ENCODE measurements around the gene INPP4B. TPM values are rescaled to one million over a fixed set of nuclear protein-coding genes. Genes with fewer than 3 reads are reported as not detected.

Gene INPP4B
- total and polyA plus RNA-seq, 2 of the 4 experiments (the other 2 are of a cell fraction), result 1.8 to 14.0 TPM

GRCh38 chr4:142363686-142364085, 482.4 kb downstream of the INPP4B start:
- ChIA-PET CTCF (interaction anchor here (0.6 kb wide), 1 partner anchor 1205 kb away, joined by 3 read pairs; no protein-coding TSS in a partner anchor), POLR2A (ENCODE audit: unreplicated experiment) (no interaction called here)
- no peak overlapping the region for H4K8ac ChIP-seq (ENCODE audit: low read depth in 2 of 2, low read length in 2 of 2)
- no peak overlapping the region for H3K4me3 ChIP-seq (ENCODE audit: insufficient read depth, low read depth, low read length)
- H3K18ac ChIP-seq (ENCODE audit: low read depth, low read length), result no peak overlapping the region
- no peak overlapping the region for H3K27ac ChIP-seq (ENCODE audit: insufficient read depth, low read length)
- no peak overlapping the region for H2BK5ac ChIP-seq (ENCODE audit: low read depth, low read length, poor library complexity, severe bottlenecking)
- no peak overlapping the region for H4K91ac ChIP-seq (ENCODE audit: insufficient read depth, low read depth, low read length)
- intact Hi-C loops (cut with micrococcal nuclease), result no loop called here
- no peak overlapping the region for H3K56ac ChIP-seq (ENCODE audit: extremely low read depth, insufficient read depth, low read length)
- dilution Hi-C loops (cut with HindIII; ENCODE audit: low sequenced_read_pairs, unreplicated experiment), result no loop called here
- no peak overlapping the region for H3K4me2 ChIP-seq (ENCODE audit: low read depth, low read length)
- peaks cover 11% of the 10 kb centered on the region for H3K4me1 ChIP-seq (ENCODE audit: control insufficient read depth, insufficient read depth, low read length)
- H3K79me1 ChIP-seq (ENCODE audit: low read depth in 1 of 2, low read length in 2 of 2), result peaks cover 2 to 3% of the 10 kb centered on the region in 2 experiments; a peak in 1 of 4 replicates
- H2BK20ac ChIP-seq (ENCODE audit: low read depth, low read length), result no peak overlapping the region
- no TSS peak for BruUV-seq (replicated peaks)
- 0 out of 2 replicates have a peak, but pooled peaks cover 3% of the 10 kb centered on the region for H3K9me1 ChIP-seq (ENCODE audit: insufficient read depth, low read length)
- H3K14ac ChIP-seq (replicated peaks; ENCODE audit: low read depth, low read length), result no peak overlapping the region
- H2AK9ac ChIP-seq (replicated peaks; ENCODE audit: low read depth, low read length, poor library complexity), result no peak overlapping the region
- TF ChIP-seq CEBPB (IDR thresholded peaks at IDR 0.05; ENCODE audit: low read depth, low read length) (no peak), MAZ (IDR thresholded peaks at IDR 0.05; ENCODE audit: borderline replicate concordance, low read depth, low read length) (no peak), ELK1 (IDR thresholded peaks at IDR 0.05; ENCODE audit: borderline replicate concordance, low read depth, low read length) (no peak), BHLHE40 (IDR thresholded peaks at IDR 0.05; ENCODE audit: low read depth, low read length) (no peak), RFX5 (IDR thresholded peaks at IDR 0.05; ENCODE audit: low read depth, low read length) (no peak), RCOR1 (IDR thresholded peaks at IDR 0.05; ENCODE audit: insufficient replicate concordance, low read length) (no peak)
- ATAC-seq (ENCODE audit: low read depth) (no peak), DNase-seq (no peak)
- H3K9ac ChIP-seq (ENCODE audit: low read depth, low read length), result no peak overlapping the region
- H4K20me1 ChIP-seq (ENCODE audit: insufficient read depth, low read length), result no peaks in the 10 kb centered on the region
- no peak overlapping the region for H3K23ac ChIP-seq (ENCODE audit: low read depth, low read length)
- H2BK15ac ChIP-seq (ENCODE audit: low read depth, low read length), result no peak overlapping the region
- H3K4ac ChIP-seq (ENCODE audit: low read depth, low read length), result no peak overlapping the region
- H2AK5ac ChIP-seq (ENCODE audit: low read depth, low read length), result no peak overlapping the region
- H3K27me3 ChIP-seq (ENCODE audit: control insufficient read depth, insufficient read depth, low read length), result no peaks in the 10 kb centered on the region
- H2AFZ ChIP-seq (replicated peaks; ENCODE audit: low read length, poor library complexity), result no peak overlapping the region
- WGBS, 2 experiments (ENCODE audit: extremely low coverage in 2 of 2, insufficient read length in 1 of 2), result no CpG with 5 or more reads among the region's 1 CpG
- H4K5ac ChIP-seq (ENCODE audit: low read depth, low read length), result no peak overlapping the region
- no peaks in the 10 kb centered on the region; the same call in 1 of the 2 replicates for H3K9me3 ChIP-seq (ENCODE audit: control insufficient read depth, insufficient read depth, low read length)
- no peaks in the 10 kb centered on the region for H3K36me3 ChIP-seq (ENCODE audit: control insufficient read depth, insufficient read depth, low read length)
- no peak overlapping the region for H2BK120ac ChIP-seq (ENCODE audit: low read depth, low read length)
- in situ Hi-C loops (cut with MboI; ENCODE audit: low sequenced_read_pairs), result no loop called here
